Measurements from ENCODE around the gene PPFIBP2. TPM values are rescaled to one million over a fixed set of nuclear protein-coding genes. Genes with fewer than 3 reads are reported as not detected.

The PPFIBP2 gene
- total RNA-seq, 4 donors from 2014 or later = 64.3 to 91.9 (median 71.6) TPM

- WGBS, 2 donors = 81 to 89% methylated on average over 2 of the region's 2 CpGs
- TF ChIP-seq CTCF (IDR thresholded peaks at IDR 0.05) (no peak), POLR2A (IDR thresholded peaks at IDR 0.05) (no peak)
- Histone ChIP-seq H3K4me3 (replicated peaks in 1 of 3) (no peak overlapping the region), H3K4me1 (peaks cover 83 to 84% of the 10 kb centered on the region in 2 donors), H3K27me3 (no peaks in the 10 kb centered on the region), H3K36me3 (no peaks in the 10 kb centered on the region), H3K27ac (peak overlapping the region; percentile 93 to 97 (median 93)), H3K9me3 (no peaks in the 10 kb centered on the region)
- no peak for DNase-seq
- intact Hi-C loops (cut with DNase I) = no loop called here
These were observed 72.0 kb downstream of the PPFIBP2 start for GRCh38 chr11:7585816-7586215.

GRCh38 chr11:7586376-7586775, 72.6 kb downstream of the PPFIBP2 start:
- Histone ChIP-seq H3K9me3 (no peaks in the 10 kb centered on the region), H3K4me1 (peaks cover 78 to 82% of the 10 kb centered on the region in 2 donors), H3K36me3 (no peaks in the 10 kb centered on the region), H3K4me3 (replicated peaks in 1 of 3) (no peak overlapping the region), H3K27me3 (no peaks in the 10 kb centered on the region), H3K27ac (peak overlapping the region; percentile 93 to 97 (median 93))
- 30 to 33% methylated on average over 2 of the region's 2 CpGs for WGBS, 2 donors
- TF ChIP-seq CTCF (IDR thresholded peaks at IDR 0.05) (no peak), POLR2A (IDR thresholded peaks at IDR 0.05) (no peak)
- intact Hi-C loops (cut with DNase I) = no loop called here
- DNase-seq = no peak

- H3K27ac ChIP-seq = peak overlapping the region; percentile 93 to 97 (median 93)
- H3K9me3 ChIP-seq = no peaks in the 10 kb centered on the region
- DNase-seq = no peak
- TF ChIP-seq POLR2A (IDR thresholded peaks at IDR 0.05) (no peak), CTCF (IDR thresholded peaks at IDR 0.05) (no peak)
- no peaks in the 10 kb centered on the region for H3K36me3 ChIP-seq
- 71 to 77% methylated on average over 2 of the region's 2 CpGs for WGBS, 2 donors
- intact Hi-C loops (cut with DNase I) = no loop called here
- no peak overlapping the region for H3K4me3 ChIP-seq (replicated peaks in 1 of 3)
- H3K27me3 ChIP-seq = no peaks in the 10 kb centered on the region
- peaks cover 71 to 76% of the 10 kb centered on the region in 2 donors for H3K4me1 ChIP-seq
These were observed 73.9 kb downstream of the PPFIBP2 start for GRCh38 chr11:7587712-7588111.

- no peaks in the 10 kb centered on the region for H3K36me3 ChIP-seq
- peaks cover 61 to 70% of the 10 kb centered on the region in 2 donors for H3K4me1 ChIP-seq
- H3K9me3 ChIP-seq = no peaks in the 10 kb centered on the region
- no peaks in the 10 kb centered on the region for H3K27me3 ChIP-seq
- 97% methylated on average over 2 of the region's 2 CpGs for WGBS, 2 donors
- H3K27ac ChIP-seq = no peak overlapping the region
- H3K4me3 ChIP-seq (replicated peaks in 1 of 3) = no peak overlapping the region
- TF ChIP-seq CTCF (IDR thresholded peaks at IDR 0.05) (no peak), POLR2A (IDR thresholded peaks at IDR 0.05) (no peak)
- DNase-seq = no peak
- intact Hi-C loops (cut with DNase I) = no loop called here
These were observed 76.1 kb downstream of the PPFIBP2 start for GRCh38 chr11:7589861-7590260.

GRCh38 chr11:7590529-7590928, 76.7 kb downstream of the PPFIBP2 start:
- H3K4me1 ChIP-seq = peaks cover 61 to 69% of the 10 kb centered on the region in 2 donors
- DNase-seq = no peak
- H3K36me3 ChIP-seq = no peaks in the 10 kb centered on the region
- TF ChIP-seq POLR2A (IDR thresholded peaks at IDR 0.05) (no peak), CTCF (IDR thresholded peaks at IDR 0.05) (no peak)
- WGBS, 2 donors = 93 to 100% methylated on average over 2 of the region's 2 CpGs
- H3K27ac ChIP-seq = no peak overlapping the region
- H3K27me3 ChIP-seq = no peaks in the 10 kb centered on the region
- intact Hi-C loops (cut with DNase I) = no loop called here
- H3K4me3 ChIP-seq (replicated peaks in 1 of 3) = no peak overlapping the region
- no peaks in the 10 kb centered on the region for H3K9me3 ChIP-seq

Data from thyroid gland (tissue), 4 donors.